ENCODE data around the gene DOK7.

The DOK7 gene

GRCh38 chr4:3461515-3462291 lies 1.4 kb upstream of the DOK7 start:
- FAIRE-seq, result no peak

GRCh38 chr4:3462321-3462789 lies 751 bp upstream of the DOK7 start:
- DNase-seq (ENCODE audit: low spot score) (no peak), FAIRE-seq (no peak)

More at GRCh38 chr4:3461515-3462291, 1.4 kb upstream of the DOK7 start:
- DNase-seq (ENCODE audit: low spot score), result peak; percentile 82

GRCh38 chr4:3463556-3464348 lies 646 bp downstream of the DOK7 start:
- no peak for FAIRE-seq
- DNase-seq (ENCODE audit: low spot score), result no peak

GRCh38 chr4:3464349-3464905 lies 1.3 kb downstream of the DOK7 start:
- no peak for DNase-seq (ENCODE audit: low spot score)
- no peak for FAIRE-seq

- DNase-seq (ENCODE audit: low spot score) (no peak), FAIRE-seq (no peak)
These were observed 2.0 kb downstream of the DOK7 start for GRCh38 chr4:3464911-3465697.

- DNase-seq (ENCODE audit: low spot score), result no peak
- no peak for FAIRE-seq
These were observed 2.9 kb downstream of the DOK7 start for GRCh38 chr4:3465698-3466671.

- DNase-seq (ENCODE audit: low spot score) (no peak), FAIRE-seq (no peak)
These were observed 3.8 kb downstream of the DOK7 start for GRCh38 chr4:3466691-3467600.

GRCh38 chr4:3467601-3468031 lies 4.5 kb downstream of the DOK7 start:
- DNase-seq (ENCODE audit: low spot score), result no peak
- no peak for FAIRE-seq

- FAIRE-seq (no peak), DNase-seq (ENCODE audit: low spot score) (no peak)
These were observed 5.0 kb downstream of the DOK7 start for GRCh38 chr4:3468154-3468553.

- DNase-seq (ENCODE audit: low spot score) (no peak), FAIRE-seq (peak; percentile 93)
These were observed 5.7 kb downstream of the DOK7 start for GRCh38 chr4:3468804-3469203.

- no peak for DNase-seq (ENCODE audit: low spot score)
- no peak for FAIRE-seq
These were observed 6.5 kb downstream of the DOK7 start for GRCh38 chr4:3469386-3470243.

GRCh38 chr4:3470244-3471097 lies 7.4 kb downstream of the DOK7 start:
- FAIRE-seq (no peak), DNase-seq (ENCODE audit: low spot score) (no peak)

GRCh38 chr4:3471098-3471760 lies 8.1 kb downstream of the DOK7 start:
- FAIRE-seq, result no peak

GRCh38 chr4:3471886-3472285 lies 8.8 kb downstream of the DOK7 start:
- FAIRE-seq, result no peak
- DNase-seq (ENCODE audit: low spot score), result no peak

More at GRCh38 chr4:3471098-3471760, 8.1 kb downstream of the DOK7 start:
- no peak for DNase-seq (ENCODE audit: low spot score)

- FAIRE-seq (no peak), DNase-seq (ENCODE audit: low spot score) (no peak)
These were observed 9.5 kb downstream of the DOK7 start for GRCh38 chr4:3472411-3473141.

Data from urothelium cell line (cell line).